Panc1 (cell line): ENCODE measurements around the gene MAPK8IP2.

Source experiments
- POLR2AphosphoS5 ChIP-seq: IDR thresholded peaks from 2 replicates; pipeline ENCODE4 v1.6.1; 2012; ENCODE audit warnings: mild to moderate bottlenecking, low read depth, low read length, moderate library complexity
- SIN3A ChIP-seq: IDR thresholded peaks from 2 replicates; pipeline ENCODE4 v1.6.1; 2012; ENCODE audit warnings: low read depth, mild to moderate bottlenecking, low read length, moderate library complexity, borderline replicate concordance; ENCODE audit not compliant: insufficient read depth
- TF ChIP-seq, protein P1 (sequence below): fragments of 450-650 bp; IDR thresholded peaks from 2 replicates; pipeline ENCODE4 v1.5.1; 2017; ENCODE audit warnings: mild to moderate bottlenecking
- TF ChIP-seq, protein P2 (sequence below), 2 experiments: IDR thresholded peaks; 2 replicates each; pipeline ENCODE4 v1.6.1; 2011 to 2012; ENCODE audit warnings: low read depth in 2 of 2, control low read depth in 1 of 2, low read length in 1 of 2, mild to moderate bottlenecking in 1 of 2, moderate library complexity in 1 of 2; ENCODE audit not compliant: insufficient read depth in 1 of 2

DNA sequence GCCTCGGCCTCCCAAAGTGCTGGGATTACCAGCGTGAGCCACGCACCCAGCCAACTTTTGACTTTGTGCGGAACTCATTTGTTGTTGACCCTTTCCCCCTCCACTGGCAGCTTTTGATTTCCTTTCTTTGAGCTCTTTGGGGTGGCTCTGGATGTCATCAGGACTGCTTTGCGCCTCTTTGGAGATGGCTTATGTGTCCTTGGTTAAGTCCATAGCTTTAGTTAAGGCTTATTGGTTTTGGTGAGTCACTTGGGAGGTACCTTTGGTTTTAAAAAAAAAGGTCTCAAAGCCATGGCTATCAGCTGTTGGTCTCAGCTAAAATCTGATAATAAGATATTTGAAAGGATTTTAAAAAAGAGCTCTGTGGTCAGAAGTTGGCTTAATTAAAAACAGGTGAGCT is 32.5 kb downstream of the MAPK8IP2 start:
- TF ChIP-seq, protein P1, sequence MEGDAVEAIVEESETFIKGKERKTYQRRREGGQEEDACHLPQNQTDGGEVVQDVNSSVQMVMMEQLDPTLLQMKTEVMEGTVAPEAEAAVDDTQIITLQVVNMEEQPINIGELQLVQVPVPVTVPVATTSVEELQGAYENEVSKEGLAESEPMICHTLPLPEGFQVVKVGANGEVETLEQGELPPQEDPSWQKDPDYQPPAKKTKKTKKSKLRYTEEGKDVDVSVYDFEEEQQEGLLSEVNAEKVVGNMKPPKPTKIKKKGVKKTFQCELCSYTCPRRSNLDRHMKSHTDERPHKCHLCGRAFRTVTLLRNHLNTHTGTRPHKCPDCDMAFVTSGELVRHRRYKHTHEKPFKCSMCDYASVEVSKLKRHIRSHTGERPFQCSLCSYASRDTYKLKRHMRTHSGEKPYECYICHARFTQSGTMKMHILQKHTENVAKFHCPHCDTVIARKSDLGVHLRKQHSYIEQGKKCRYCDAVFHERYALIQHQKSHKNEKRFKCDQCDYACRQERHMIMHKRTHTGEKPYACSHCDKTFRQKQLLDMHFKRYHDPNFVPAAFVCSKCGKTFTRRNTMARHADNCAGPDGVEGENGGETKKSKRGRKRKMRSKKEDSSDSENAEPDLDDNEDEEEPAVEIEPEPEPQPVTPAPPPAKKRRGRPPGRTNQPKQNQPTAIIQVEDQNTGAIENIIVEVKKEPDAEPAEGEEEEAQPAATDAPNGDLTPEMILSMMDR: no peak
- TF ChIP-seq SIN3A (no peak), POLR2AphosphoS5 (no peak)
- TF ChIP-seq, protein P2, sequence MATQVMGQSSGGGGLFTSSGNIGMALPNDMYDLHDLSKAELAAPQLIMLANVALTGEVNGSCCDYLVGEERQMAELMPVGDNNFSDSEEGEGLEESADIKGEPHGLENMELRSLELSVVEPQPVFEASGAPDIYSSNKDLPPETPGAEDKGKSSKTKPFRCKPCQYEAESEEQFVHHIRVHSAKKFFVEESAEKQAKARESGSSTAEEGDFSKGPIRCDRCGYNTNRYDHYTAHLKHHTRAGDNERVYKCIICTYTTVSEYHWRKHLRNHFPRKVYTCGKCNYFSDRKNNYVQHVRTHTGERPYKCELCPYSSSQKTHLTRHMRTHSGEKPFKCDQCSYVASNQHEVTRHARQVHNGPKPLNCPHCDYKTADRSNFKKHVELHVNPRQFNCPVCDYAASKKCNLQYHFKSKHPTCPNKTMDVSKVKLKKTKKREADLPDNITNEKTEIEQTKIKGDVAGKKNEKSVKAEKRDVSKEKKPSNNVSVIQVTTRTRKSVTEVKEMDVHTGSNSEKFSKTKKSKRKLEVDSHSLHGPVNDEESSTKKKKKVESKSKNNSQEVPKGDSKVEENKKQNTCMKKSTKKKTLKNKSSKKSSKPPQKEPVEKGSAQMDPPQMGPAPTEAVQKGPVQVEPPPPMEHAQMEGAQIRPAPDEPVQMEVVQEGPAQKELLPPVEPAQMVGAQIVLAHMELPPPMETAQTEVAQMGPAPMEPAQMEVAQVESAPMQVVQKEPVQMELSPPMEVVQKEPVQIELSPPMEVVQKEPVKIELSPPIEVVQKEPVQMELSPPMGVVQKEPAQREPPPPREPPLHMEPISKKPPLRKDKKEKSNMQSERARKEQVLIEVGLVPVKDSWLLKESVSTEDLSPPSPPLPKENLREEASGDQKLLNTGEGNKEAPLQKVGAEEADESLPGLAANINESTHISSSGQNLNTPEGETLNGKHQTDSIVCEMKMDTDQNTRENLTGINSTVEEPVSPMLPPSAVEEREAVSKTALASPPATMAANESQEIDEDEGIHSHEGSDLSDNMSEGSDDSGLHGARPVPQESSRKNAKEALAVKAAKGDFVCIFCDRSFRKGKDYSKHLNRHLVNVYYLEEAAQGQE (IDR thresholded peaks at IDR 0.05; ENCODE audit: insufficient read depth in 1 of 2, low read depth in 2 of 2, low read length in 1 of 2): no peak
